Measurements from ENCODE around the gene SYNDIG1L. TPM values are rescaled to one million over a fixed set of nuclear protein-coding genes. Genes with fewer than 3 reads are reported as not detected.
A peak's percentile ranks its signal among the peaks of the same experiment; 100 is the strongest.

Gene SYNDIG1L
- total and polyA plus RNA-seq, 2 of the 8 experiments (the other 6 are each of a cell fraction or from before 2014, with no cell fraction given), result 3.0 to 3.2 TPM

DNA sequence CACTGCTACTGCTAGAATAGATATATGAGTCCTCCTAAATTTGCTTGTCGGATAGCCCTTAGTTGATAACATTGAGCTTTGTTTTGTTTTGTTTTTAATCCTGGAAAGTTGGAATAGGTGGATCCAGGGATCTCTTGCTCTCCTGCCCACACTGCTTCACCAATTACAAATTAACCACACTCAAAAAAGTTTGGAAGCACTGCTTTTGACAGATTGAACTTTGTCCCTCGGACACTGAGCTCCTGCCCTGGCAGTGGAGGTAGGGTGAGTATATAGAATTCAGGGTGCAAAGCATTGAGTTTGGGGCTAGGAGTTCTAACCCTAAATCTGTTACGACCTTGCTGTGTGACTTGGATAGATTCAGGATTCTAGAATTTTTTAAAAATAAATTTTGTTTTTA is 15.1 kb upstream of the SYNDIG1L start:
- Histone ChIP-seq H3K18ac (ENCODE audit: extremely low read depth, low read length) (no peak overlapping the region), H3K4me3 (ENCODE audit: extremely low read depth in 1 of 4, insufficient read depth in 2 of 4, low read depth in 3 of 4, low read length in 4 of 4) (no peak overlapping the region), H3K79me2 (ENCODE audit: control insufficient read depth in 1 of 2, insufficient read depth in 2 of 2, low read length in 2 of 2) (no peaks in the 10 kb centered on the region), H3K56ac (replicated peaks; ENCODE audit: insufficient read length, low read depth, low read length) (no peak overlapping the region), H4K8ac (ENCODE audit: extremely low read depth, insufficient read depth, low read length) (no peak overlapping the region), H3K14ac (ENCODE audit: insufficient read length) (no peak overlapping the region), H3K36me3 (ENCODE audit: control insufficient read depth in 2 of 4, insufficient read depth in 4 of 4, low read length in 3 of 4) (no peaks in the 10 kb centered on the region), H2BK15ac (ENCODE audit: low read length) (no peak overlapping the region), H3K4ac (replicated peaks; ENCODE audit: insufficient read length, low read depth, low read length) (no peak overlapping the region), H3K27ac (ENCODE audit: low read depth, low read length) (no peak overlapping the region), H3K4me1 (replicated peaks in 1 of 4; ENCODE audit: control insufficient read depth in 3 of 4, insufficient read depth in 4 of 4, low read length in 3 of 4) (peaks cover 0 to 17% (median 6%) of the 10 kb centered on the region in 4 experiments; a peak in 5 of 7 replicates), H2BK20ac (ENCODE audit: low read length) (no peak overlapping the region), H2AFZ (ENCODE audit: low read length) (no peak overlapping the region), H2BK5ac (ENCODE audit: low read depth, low read length) (no peak overlapping the region), H3K79me1 (ENCODE audit: low read depth, low read length) (no peaks in the 10 kb centered on the region), H3K23ac (ENCODE audit: insufficient read length) (no peak overlapping the region), H4K91ac (replicated peaks; ENCODE audit: insufficient read length, low read length) (no peak overlapping the region), H3K27me3 (replicated peaks in 1 of 4; ENCODE audit: control insufficient read depth in 3 of 4, extremely low read depth in 1 of 4, insufficient read depth in 3 of 4, low read length in 3 of 4) (no peaks in the 10 kb centered on the region), H3K9me3 (ENCODE audit: insufficient read depth in 2 of 2, low read depth in 1 of 2, low read length in 1 of 2) (no peaks in the 10 kb centered on the region), H4K5ac (ENCODE audit: insufficient read length, low read depth, low read length) (no peak overlapping the region), H3K23me2 (ENCODE audit: low read depth, low read length) (no peaks in the 10 kb centered on the region; the same call in 1 of the 2 replicates), H4K20me1 (replicated peaks in 1 of 2; ENCODE audit: control insufficient read depth in 1 of 2, insufficient read depth in 2 of 2, low read length in 2 of 2) (no peaks in the 10 kb centered on the region), H2AK5ac (ENCODE audit: low read depth, low read length) (no peak overlapping the region), H2BK12ac (ENCODE audit: low read depth, low read length) (no peak overlapping the region), H3K4me2 (ENCODE audit: insufficient read depth in 1 of 2, low read depth in 2 of 2, low read length in 2 of 2) (no peak overlapping the region), H2BK120ac (replicated peaks; ENCODE audit: low read depth, low read length) (no peak overlapping the region), H3K9ac (replicated peaks in 1 of 4; ENCODE audit: extremely low read depth in 1 of 4, low read depth in 3 of 4, low read length in 3 of 4) (no peak overlapping the region)
- DNase-seq (ENCODE audit: low read depth in 1 of 2, low spot score in 2 of 2) (peak in 1 of 2 experiments; percentile 11), FAIRE-seq (no peak)
- WGBS, 2 experiments (ENCODE audit: extremely low coverage in 1 of 2, insufficient coverage in 1 of 2, insufficient read length in 1 of 2, insufficient replicate concordance in 2 of 2, low coverage in 1 of 2, low lambda C conversion rate in 2 of 2, missing lambda C conversion rate in 1 of 2), result 91% methylated on average over 3 of the region's 3 CpGs; no CpG with 5 or more reads in 1 of the 2 experiments
- CTCF ChIA-PET (ENCODE audit: partially characterized antibody), result interaction anchor here (0.8 to 1.7 kb wide), 4 partner anchors 12 to 37 kb away, joined by 3 to 9 read pairs (median 4); no protein-coding TSS in a partner anchor
- POLR2A ChIA-PET (ENCODE audit: partially characterized antibody), result interaction anchor here (0.7 to 1.9 kb wide), 4 partner anchors 9 to 35 kb away, joined by 3 to 4 read pairs (median 4); no protein-coding TSS in a partner anchor
- TF ChIP-seq RBBP5 (IDR thresholded peaks at IDR 0.05; ENCODE audit: borderline replicate concordance, low read depth, low read length) (no peak), POU5F1 (IDR thresholded peaks at IDR 0.05; ENCODE audit: low read depth, low read length) (no peak)

All from H1 (cell line).